Vagina (tissue), 2 donors: ENCODE results near the gene ZNF358.

Experiments used
- CTCF ChIP-seq, 3 experiments: fragments of 450-650 bp in 2 of 3; fragments of 200-600 bp in 1 of 3; sonication (generic) in 1 of 3; IDR thresholded peaks; one replicate each; pipeline ENCODE4 v1.5.1; 2017 to 2019; ENCODE audit warnings: antibody characterized with exemption in 3 of 3, mild to moderate bottlenecking in 2 of 3, moderate library complexity in 2 of 3
- POLR2A ChIP-seq, 2 donors: fragments of 450-650 bp; IDR thresholded peaks; one replicate each; pipeline ENCODE4 v1.6.1; 2017; ENCODE audit warnings: antibody characterized with exemption in 2 of 2, mild to moderate bottlenecking in 2 of 2, moderate library complexity in 2 of 2

GRCh38 chr19:7471696-7472615, 43.9 kb upstream of the ZNF358 start:
- no peak for TF ChIP-seq POLR2A (IDR thresholded peaks at IDR 0.05)
- TF ChIP-seq CTCF (IDR thresholded peaks at IDR 0.05) = no peak
